Mammary epithelial cell (primary cell): ENCODE measurements around the gene P2RX2.

ENCODE experiments used
- EZH2 ChIP-seq: IDR thresholded peaks from 2 replicates; pipeline ENCODE4 v1.6.1; 2012; ENCODE audit warnings: low read length, inconsistent platforms, borderline replicate concordance
- TF ChIP-seq, protein P1 (sequence below), 2 donors: IDR thresholded peaks in 1 of 2; conservative IDR thresholded peaks in 1 of 2; 2 replicates each; pipeline ENCODE4 v1.5.1; 2011 to 2012; ENCODE audit warnings: inconsistent platforms in 2 of 2, low read length in 2 of 2, mild to moderate bottlenecking in 2 of 2, control low read depth in 1 of 2, low read depth in 1 of 2; ENCODE audit not compliant: insufficient read depth in 1 of 2; ENCODE audit errors: extremely low read depth in 1 of 2

DNA sequence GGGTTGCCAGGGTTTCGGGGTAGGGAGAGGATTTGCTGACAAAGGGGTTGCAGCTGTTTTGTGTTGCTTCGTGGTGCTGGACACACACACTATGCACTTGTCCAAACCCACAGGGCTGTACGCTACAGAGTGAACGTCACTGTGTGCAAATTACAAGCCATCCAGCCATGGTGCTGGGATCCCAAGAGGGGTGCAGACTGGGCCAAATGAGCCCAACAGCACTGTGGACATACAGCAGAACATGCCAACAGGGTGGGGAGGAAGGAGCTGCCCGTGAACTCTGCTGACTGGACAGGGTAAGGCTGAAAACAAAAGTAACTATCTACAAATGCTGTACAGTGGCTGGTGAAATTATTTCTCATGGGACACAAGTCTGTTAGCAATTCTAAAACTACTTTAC is 43.4 kb downstream of the P2RX2 start:
- TF ChIP-seq, protein P1, sequence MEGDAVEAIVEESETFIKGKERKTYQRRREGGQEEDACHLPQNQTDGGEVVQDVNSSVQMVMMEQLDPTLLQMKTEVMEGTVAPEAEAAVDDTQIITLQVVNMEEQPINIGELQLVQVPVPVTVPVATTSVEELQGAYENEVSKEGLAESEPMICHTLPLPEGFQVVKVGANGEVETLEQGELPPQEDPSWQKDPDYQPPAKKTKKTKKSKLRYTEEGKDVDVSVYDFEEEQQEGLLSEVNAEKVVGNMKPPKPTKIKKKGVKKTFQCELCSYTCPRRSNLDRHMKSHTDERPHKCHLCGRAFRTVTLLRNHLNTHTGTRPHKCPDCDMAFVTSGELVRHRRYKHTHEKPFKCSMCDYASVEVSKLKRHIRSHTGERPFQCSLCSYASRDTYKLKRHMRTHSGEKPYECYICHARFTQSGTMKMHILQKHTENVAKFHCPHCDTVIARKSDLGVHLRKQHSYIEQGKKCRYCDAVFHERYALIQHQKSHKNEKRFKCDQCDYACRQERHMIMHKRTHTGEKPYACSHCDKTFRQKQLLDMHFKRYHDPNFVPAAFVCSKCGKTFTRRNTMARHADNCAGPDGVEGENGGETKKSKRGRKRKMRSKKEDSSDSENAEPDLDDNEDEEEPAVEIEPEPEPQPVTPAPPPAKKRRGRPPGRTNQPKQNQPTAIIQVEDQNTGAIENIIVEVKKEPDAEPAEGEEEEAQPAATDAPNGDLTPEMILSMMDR (conservative IDR thresholded peaks at IDR 0.05 in 1 of 2, IDR thresholded peaks at IDR 0.05 in 1 of 2; ENCODE audit: extremely low read depth in 1 of 2, insufficient read depth in 1 of 2, low read depth in 1 of 2, low read length in 2 of 2) = no peak
- no peak for TF ChIP-seq EZH2
